Renal cortex interstitium (tissue), 11 donors: ENCODE results near the gene RAD17. TPM values are rescaled to one million over a fixed set of nuclear protein-coding genes. Genes with fewer than 3 reads are reported as not detected.
"Not testable (repeated sequence)": the region's sequence is repeated elsewhere in the genome, so short reads cannot be mapped to it uniquely, and the experiment has no call there.

Experiments used
- DNase-seq, 11 donors: peaks; one replicate each; pipeline ENCODE4 v3.0.0-alpha.2; 2013; ENCODE audit warnings: low read depth in 9 of 11, low spot score in 4 of 11; ENCODE audit errors: extremely low read depth in 1 of 11
- polyA plus RNA-seq, 3 donors: library from polyadenylated mRNA; unstranded; fragments of 120-200 nt; gene quantifications; one replicate each; pipeline ENCODE4 v1.2.1, GENCODE V29; 2013; ENCODE audit not compliant: insufficient read length in 3 of 3

The RAD17 gene
- polyA plus RNA-seq, 3 donors: 35.4 to 43.3 (median 39.2) TPM

DNA sequence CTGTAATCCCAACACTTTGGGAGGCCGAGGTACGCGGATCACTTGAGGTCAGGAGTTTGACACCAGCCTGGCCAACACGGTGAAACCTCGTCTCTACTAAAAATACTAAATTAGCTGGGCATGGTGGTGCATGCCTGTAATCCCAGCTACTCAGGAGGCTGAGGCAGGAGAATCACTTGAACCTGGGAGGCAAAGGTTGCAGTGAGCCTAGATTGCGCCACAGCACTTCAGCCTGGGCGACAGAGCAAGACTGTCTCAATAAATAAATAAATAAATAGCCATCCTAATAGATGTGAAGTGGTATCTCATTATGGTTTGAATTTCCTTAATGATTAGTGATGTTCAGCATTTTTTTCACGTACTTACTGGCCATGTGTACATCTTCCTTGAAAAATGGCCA lies 80.9 kb downstream of the RAD17 start:
- DNase-seq: not testable (repeated sequence)

DNA sequence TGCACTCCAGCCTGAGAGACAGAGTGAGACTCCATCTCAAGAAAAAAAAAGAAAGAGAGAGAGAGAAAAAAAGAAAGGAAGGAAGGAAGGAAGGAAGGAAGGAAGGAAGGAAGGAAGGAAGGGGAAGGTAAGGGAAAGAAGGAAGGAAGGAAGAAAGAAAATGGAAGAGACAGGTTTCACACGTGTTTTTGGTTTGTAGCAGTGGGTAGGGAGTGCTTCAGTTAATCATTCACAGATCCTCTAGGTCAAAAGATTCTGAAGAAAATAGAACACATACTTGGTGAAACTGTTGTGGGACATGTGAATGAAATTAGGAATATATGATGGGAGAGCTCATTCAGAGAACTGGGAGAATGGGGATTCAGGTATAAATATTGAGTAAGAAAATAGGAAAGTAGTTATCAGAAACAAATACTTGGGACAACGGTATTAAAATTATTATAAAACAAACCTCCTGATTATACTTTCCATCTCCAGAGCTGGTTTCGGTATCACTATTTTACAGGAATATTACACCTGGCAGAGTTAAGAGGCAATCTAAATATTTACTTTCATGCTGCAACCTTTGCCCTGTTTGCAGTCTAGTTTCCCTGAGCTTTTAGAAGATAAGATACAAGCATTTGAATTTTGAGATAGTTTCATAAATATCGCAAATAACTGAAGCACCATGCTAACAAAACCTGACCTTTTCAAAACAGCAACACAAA lies 82.5 kb downstream of the RAD17 start:
- no peak for DNase-seq

GRCh38 chr5:69453487-69453886 lies 83.9 kb downstream of the RAD17 start:
- not testable (repeated sequence) for DNase-seq

GRCh38 chr5:69454460-69455249 lies 85.0 kb downstream of the RAD17 start:
- DNase-seq: no peak

DNA sequence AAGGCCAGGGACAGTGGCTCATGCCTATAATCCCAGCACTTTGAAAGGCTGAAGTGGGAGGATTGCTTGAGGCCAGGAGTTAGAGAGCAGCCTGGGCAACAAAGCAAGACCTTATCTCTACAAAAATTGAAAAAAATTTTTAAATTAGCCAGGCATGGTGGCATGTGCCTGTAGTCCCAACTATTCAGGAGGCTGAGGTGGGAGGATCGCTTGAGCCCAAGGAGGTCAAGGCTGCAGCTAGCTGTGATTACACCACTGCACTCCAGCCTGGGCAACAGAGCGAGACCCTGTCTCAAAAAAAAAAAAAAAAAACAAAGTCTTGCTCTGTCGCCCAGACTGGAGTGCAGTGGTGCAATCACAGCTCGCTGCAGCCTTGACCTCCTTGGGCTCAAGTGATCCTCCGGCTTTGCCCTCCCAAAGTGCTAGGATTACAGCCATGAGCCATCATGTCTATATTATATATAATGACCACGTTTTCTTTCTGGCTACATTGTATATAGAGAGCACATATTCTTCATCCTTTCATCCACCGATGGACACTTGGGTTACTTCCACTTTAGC lies 85.9 kb downstream of the RAD17 start:
- DNase-seq: not testable (repeated sequence)

GRCh38 chr5:69462170-69462569 lies 92.6 kb downstream of the RAD17 start:
- no peak for DNase-seq

Other genes starting within 250 kb of the RAD17 start
- 100 to 1,000 TPM in 2 of 3 donors, 10 to 100 TPM in 1; 79.4 to 117 (median 112) TPM for gene CCNB1, start 202.7 kb upstream of the RAD17 start, polyA plus RNA-seq
- gene CENPH, start 180.2 kb upstream of the RAD17 start, polyA plus RNA-seq: 10 to 100 TPM; 21.6 to 33.5 (median 26.4) TPM
- gene CDK7, start 134.9 kb upstream of the RAD17 start, polyA plus RNA-seq: 10 to 100 TPM; 39.4 to 48.7 (median 42.2) TPM
- 10 to 100 TPM in 2 of 3 donors, 1 to 10 TPM in 1; 8.3 to 14.8 (median 13.1) TPM for gene CCDC125, start 37.0 kb upstream of the RAD17 start, polyA plus RNA-seq
- 10 to 100 TPM; 65.9 to 89.1 (median 73.4) TPM for gene AK6, start 298 bp upstream of the RAD17 start, polyA plus RNA-seq
- 10 to 100 TPM; 52.4 to 66.1 (median 53.3) TPM for gene TAF9, start 298 bp upstream of the RAD17 start, polyA plus RNA-seq
- 10 to 100 TPM; 23.7 to 29.2 (median 24.4) TPM for gene MARVELD2, start 45.3 kb downstream of the RAD17 start, polyA plus RNA-seq
- gene OCLN, start 123.0 kb downstream of the RAD17 start, polyA plus RNA-seq: 10 to 100 TPM; 28.6 to 46.1 (median 43.2) TPM
- gene GTF2H2C, start 190.4 kb downstream of the RAD17 start, polyA plus RNA-seq: 10 to 100 TPM; 32.9 to 56.1 (median 50.6) TPM